GM12891 (cell line): Measurements from ENCODE around the gene EMID1.
A peak's percentile ranks its signal among the peaks of the same experiment; 100 is the strongest.

Experiments
- DNase-seq: peaks from one replicate; pipeline ENCODE4 v3.0.0; 2011; ENCODE audit warnings: low spot score; ENCODE audit not compliant: insufficient read length
- FAIRE-seq: peaks from 2 replicates; lab custom pipeline; 2011; peaks lifted over from hg19 to GRCh38; lab: Jason Lieb, UNC
- PAX5 ChIP-seq: IDR thresholded peaks from 2 replicates; pipeline ENCODE4 v1.6.1; 2011; ENCODE audit warnings: low read length, moderate library complexity, mild to moderate bottlenecking; ENCODE audit not compliant: insufficient read depth, severe bottlenecking
- POLR2A ChIP-seq: IDR thresholded peaks from 2 replicates; pipeline ENCODE4 v1.6.1; 2011; ENCODE audit warnings: low read depth, low read length, control low read depth
- POLR2AphosphoS5 ChIP-seq: IDR thresholded peaks from 2 replicates; pipeline ENCODE4 v1.6.1; 2011; ENCODE audit warnings: low read depth, low read length, control low read depth
- POU2F2 ChIP-seq: IDR thresholded peaks from 2 replicates; pipeline ENCODE4 v1.6.1; 2011; ENCODE audit warnings: low read depth, mild to moderate bottlenecking, control low read depth, low read length, moderate library complexity
- SPI1 ChIP-seq: IDR thresholded peaks from 2 replicates; pipeline ENCODE4 v1.6.1; 2011; ENCODE audit warnings: low read depth, low read length, control low read depth
- TAF1 ChIP-seq: IDR thresholded peaks from 2 replicates; pipeline ENCODE4 v1.6.1; 2011; ENCODE audit warnings: low read depth, low read length, control low read depth

Gene EMID1

GRCh38 chr22:29219881-29220670, 14.4 kb downstream of the EMID1 start:
- FAIRE-seq = no peak

GRCh38 chr22:29224121-29224858, 18.6 kb downstream of the EMID1 start:
- FAIRE-seq (no peak), DNase-seq (peak; percentile 11)
- TF ChIP-seq SPI1 (no peak), POLR2A (no peak), POU2F2 (no peak), TAF1 (no peak), PAX5 (no peak), POLR2AphosphoS5 (no peak)

More at GRCh38 chr22:29219881-29220670, 14.4 kb downstream of the EMID1 start:
- DNase-seq = peak; percentile 11
- TF ChIP-seq POLR2AphosphoS5 (no peak), PAX5 (no peak), SPI1 (no peak), TAF1 (no peak), POU2F2 (no peak), POLR2A (no peak)

DNA sequence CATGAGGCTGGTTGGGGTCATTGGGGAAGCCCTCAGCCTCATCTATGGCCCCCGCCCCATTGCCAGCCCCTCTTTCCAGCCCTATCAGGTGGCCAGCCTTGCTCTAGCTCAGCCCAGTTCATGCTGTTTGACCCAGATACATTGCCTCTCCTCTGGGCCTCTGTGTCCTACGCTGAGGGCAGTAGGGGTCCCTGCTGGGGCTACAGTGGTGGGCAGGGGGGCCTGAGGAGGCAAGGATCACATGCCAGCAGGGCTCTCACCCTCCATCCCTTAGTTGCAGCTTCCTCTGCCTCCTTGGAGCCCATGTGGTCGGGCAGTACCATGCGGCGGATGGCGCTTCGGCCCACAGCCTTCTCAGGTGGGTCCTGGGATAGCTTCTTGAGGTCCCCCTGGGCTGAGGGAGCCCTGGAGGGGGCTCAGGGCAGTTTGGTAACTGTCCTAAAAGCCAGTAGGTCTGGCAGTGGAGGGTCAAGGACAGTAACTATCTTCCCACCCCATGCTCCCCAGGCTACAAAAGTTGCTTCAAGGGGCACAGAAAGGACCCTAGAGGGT, 19.2 kb downstream of the EMID1 start:
- FAIRE-seq (no peak), DNase-seq (peak; percentile 10)
- TF ChIP-seq PAX5 = no peak
- TF ChIP-seq POLR2AphosphoS5 = no peak
- no peak for TF ChIP-seq POU2F2
- no peak for TF ChIP-seq TAF1
- TF ChIP-seq POLR2A = no peak
- no peak for TF ChIP-seq SPI1

- peak; percentile 29; the same call in 1 of the 2 replicates for TF ChIP-seq SPI1
- no peak for TF ChIP-seq PAX5
- no peak for TF ChIP-seq POLR2A
- TF ChIP-seq TAF1 = no peak
- no peak for TF ChIP-seq POLR2AphosphoS5
- no peak for TF ChIP-seq POU2F2
- FAIRE-seq = no peak
- peak; percentile 18 for DNase-seq
These were observed 19.9 kb downstream of the EMID1 start for GRCh38 chr22:29225422-29226090.

DNA sequence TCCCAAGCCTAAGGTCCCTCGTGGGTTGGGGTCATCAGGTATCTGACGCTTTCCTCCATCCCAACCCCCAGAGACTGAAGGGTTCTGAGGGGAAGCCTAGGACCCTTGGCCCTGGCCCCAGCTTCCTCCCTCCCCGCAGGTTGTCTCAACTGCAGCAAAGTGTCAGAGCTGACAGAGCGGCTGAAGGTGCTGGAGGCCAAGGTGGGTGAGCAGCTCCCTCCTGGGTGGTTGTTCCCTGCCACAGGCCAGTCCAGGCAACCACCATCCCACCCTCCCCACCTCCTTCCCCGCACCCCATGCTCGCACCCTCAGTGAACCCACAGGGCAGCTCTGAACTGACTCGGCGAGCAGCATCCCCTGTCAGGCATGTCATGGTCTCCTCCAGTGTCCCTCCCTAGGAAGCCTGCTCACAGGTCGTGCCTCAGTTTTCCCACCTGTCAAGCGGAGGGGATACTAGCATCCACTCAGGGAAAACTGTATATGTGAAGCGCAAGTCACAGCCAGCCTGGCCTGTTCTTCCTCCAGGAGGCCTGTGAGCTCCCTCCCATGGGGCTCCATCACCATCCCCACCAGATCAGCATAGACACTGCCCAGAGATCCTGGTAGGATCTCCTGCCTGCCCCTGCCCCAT, 20.8 kb downstream of the EMID1 start:
- no peak for TF ChIP-seq POLR2AphosphoS5
- DNase-seq (peak; percentile 8), FAIRE-seq (no peak)

- TF ChIP-seq SPI1 (no peak), POLR2A (no peak), POU2F2 (no peak), PAX5 (no peak), TAF1 (no peak), POLR2AphosphoS5 (no peak)
- FAIRE-seq = no peak
- DNase-seq = peak; percentile 13
These were observed 25.5 kb downstream of the EMID1 start for GRCh38 chr22:29230972-29231875.

GRCh38 chr22:29231971-29232959, 26.6 kb downstream of the EMID1 start:
- no peak for TF ChIP-seq POLR2A
- no peak for TF ChIP-seq TAF1
- TF ChIP-seq SPI1 = no peak
- TF ChIP-seq POU2F2 = no peak
- no peak for TF ChIP-seq PAX5
- no peak for TF ChIP-seq POLR2AphosphoS5
- FAIRE-seq (no peak), DNase-seq (peak; percentile 11)
